PFSK-1 (cell line): ENCODE measurements around the gene MDN1.

Experiments used
- FOXP2 ChIP-seq: optimal IDR thresholded peaks from 2 replicates; pipeline ENCODE3; 2011; ENCODE audit warnings: borderline replicate concordance, control low read depth, inconsistent platforms; ENCODE audit not compliant: insufficient read depth; ENCODE audit errors: extremely low read length, extremely low read depth
- POLR2AphosphoS5 ChIP-seq: IDR thresholded peaks from 2 replicates; pipeline ENCODE4 v1.6.1; 2012; ENCODE audit warnings: low read depth, mild to moderate bottlenecking, control low read depth, low read length, moderate library complexity
- REST ChIP-seq, 2 experiments: IDR thresholded peaks; 2 replicates each; pipeline versions ENCODE4 v1.6.1 to v1.8.0; 2011 to 2012; ENCODE audit warnings: low read depth in 2 of 2, low read length in 2 of 2, control low read depth in 1 of 2, inconsistent platforms in 1 of 2, mild to moderate bottlenecking in 1 of 2, moderate library complexity in 1 of 2; ENCODE audit not compliant: insufficient read depth in 1 of 2
- SIN3A ChIP-seq: IDR thresholded peaks from 2 replicates; pipeline ENCODE4 v1.6.1; 2012; ENCODE audit warnings: mild to moderate bottlenecking, low read length, moderate library complexity, borderline replicate concordance; ENCODE audit not compliant: insufficient read depth
- TAF1 ChIP-seq: IDR thresholded peaks from 2 replicates; pipeline ENCODE4 v1.6.1; 2012; ENCODE audit warnings: low read length, control low read depth, borderline replicate concordance; ENCODE audit not compliant: insufficient read depth

MDN1 gene

DNA sequence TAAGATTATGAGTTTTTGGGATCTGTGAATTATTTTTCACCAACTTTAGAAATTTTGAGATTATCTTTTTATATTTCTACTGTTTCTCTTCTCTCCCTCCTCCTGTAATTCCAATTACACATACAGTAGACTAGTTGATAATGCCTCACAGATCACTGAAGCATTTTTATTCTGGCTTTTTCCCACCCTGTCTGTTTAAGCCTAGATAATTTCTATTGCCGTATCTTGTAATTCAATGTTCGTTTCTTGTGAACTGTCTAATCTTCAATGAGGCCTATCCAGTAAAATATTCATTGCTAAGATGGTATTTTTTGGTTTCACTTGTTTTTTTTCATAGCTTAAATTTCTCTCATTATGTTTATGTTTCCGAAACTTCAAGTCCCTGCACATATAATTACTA, 12.0 kb downstream of the MDN1 start:
- no peak for TF ChIP-seq TAF1
- TF ChIP-seq SIN3A: no peak
- TF ChIP-seq POLR2AphosphoS5: no peak
- no peak for TF ChIP-seq FOXP2
- TF ChIP-seq REST (IDR thresholded peaks at IDR 0.05; ENCODE audit: insufficient read depth in 1 of 2, low read depth in 2 of 2, low read length in 2 of 2): no peak

DNA sequence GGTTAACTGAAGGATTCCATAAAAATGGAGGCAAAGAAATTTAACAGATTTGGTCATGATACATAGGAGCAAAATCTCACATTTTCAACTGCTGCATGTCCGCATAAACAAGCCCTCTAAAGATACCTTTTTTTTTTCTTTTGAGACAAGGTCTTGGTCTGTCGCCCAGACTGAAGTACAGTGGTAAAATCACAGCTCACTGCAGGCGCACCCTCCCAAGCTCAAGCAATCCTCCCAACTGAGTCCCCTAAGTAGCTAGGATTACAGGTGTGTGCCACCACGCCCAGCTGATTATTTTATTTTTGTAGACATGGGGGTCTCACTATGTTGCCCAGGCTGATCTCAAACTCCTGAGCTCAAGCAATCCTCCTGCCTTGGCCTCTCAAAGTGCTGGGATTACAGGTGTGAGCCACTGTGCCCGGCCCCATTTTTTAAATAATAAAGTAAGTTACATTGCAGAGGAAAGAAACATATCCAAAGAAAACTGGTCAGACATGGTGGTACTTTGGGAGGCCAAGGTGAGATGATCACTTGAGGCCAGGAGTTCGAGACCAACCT, 13.7 kb downstream of the MDN1 start:
- TF ChIP-seq SIN3A: no peak
- TF ChIP-seq POLR2AphosphoS5: no peak
- TF ChIP-seq FOXP2: no peak
- TF ChIP-seq REST (IDR thresholded peaks at IDR 0.05; ENCODE audit: insufficient read depth in 1 of 2, low read depth in 2 of 2, low read length in 2 of 2): no peak
- TF ChIP-seq TAF1: no peak

DNA sequence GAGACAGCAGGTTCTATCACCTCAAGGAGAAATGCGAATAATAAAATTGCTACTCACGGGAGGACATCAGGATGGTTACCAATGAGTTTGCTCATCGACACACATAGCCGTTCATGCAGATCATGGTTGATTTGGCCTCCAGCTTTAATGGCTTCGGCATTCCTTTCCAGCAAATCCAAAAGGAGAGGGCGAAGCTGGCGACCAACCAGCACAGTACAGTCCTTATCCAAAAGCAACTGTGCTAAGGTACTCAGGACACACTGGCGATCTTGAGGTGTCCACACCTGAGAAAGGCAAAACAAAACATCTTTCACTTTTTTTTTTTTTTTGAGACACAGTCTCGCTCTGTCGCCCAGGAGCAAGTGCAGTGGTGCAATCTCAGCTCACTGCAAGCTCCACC, 16.3 kb downstream of the MDN1 start:
- TF ChIP-seq FOXP2: no peak
- no peak for TF ChIP-seq POLR2AphosphoS5
- no peak for TF ChIP-seq SIN3A

- TF ChIP-seq FOXP2: no peak
- no peak for TF ChIP-seq POLR2AphosphoS5
- TF ChIP-seq TAF1: no peak
- no peak for TF ChIP-seq REST (IDR thresholded peaks at IDR 0.05; ENCODE audit: insufficient read depth in 1 of 2, low read depth in 2 of 2, low read length in 2 of 2)
- no peak for TF ChIP-seq SIN3A
These were observed 19.8 kb downstream of the MDN1 start for GRCh38 chr6:89799756-89800155.

DNA sequence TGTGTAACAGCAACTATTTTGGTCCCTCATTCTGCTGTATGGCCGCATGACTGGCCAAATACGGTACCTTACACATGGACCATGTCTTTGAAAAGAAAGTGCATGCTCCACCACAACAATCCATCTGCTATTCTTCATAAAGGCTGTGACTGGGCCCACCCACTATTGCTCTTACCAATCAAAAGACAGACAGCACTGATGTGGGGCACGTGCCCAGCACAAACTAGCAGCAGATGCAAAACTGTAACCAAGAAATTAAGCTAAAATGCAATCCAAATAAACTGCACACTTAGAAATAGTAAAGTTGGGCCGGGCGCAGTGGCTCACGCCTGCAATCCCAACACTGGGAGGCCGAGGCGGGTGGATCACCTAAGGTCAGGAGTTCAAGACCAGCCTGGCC, 20.5 kb downstream of the MDN1 start:
- TF ChIP-seq SIN3A (no peak), REST (IDR thresholded peaks at IDR 0.05; ENCODE audit: insufficient read depth in 1 of 2, low read depth in 2 of 2, low read length in 2 of 2) (no peak)
